HG03025 (cell line): ENCODE results near the gene SETBP1.
A peak's percentile ranks its signal among the peaks of the same experiment; 100 is the strongest.

Experiments
- ATAC-seq: cut with Tn5 transposase; IDR thresholded peaks from one replicate; pipeline ENCODE4 v1.9.1; 2021; ENCODE audit warnings: mild to moderate bottlenecking, moderate library complexity; ENCODE audit not compliant: unreplicated experiment, low FRiP score

Gene SETBP1

GRCh38 chr18:44679056-44679913 is 1.4 kb upstream of the SETBP1 start:
- ATAC-seq: peak; percentile 87

- no peak for ATAC-seq
Observed at GRCh38 chr18:44679914-44680272, 795 bp upstream of the SETBP1 start.

- ATAC-seq: no peak
Observed at GRCh38 chr18:44681076-44681970, 635 bp downstream of the SETBP1 start.

- ATAC-seq: no peak
Observed at GRCh38 chr18:44682201-44682870, 1.6 kb downstream of the SETBP1 start.

- no peak for ATAC-seq
Observed at GRCh38 chr18:44682871-44683221, 2.2 kb downstream of the SETBP1 start.

GRCh38 chr18:44683556-44683955 is 2.9 kb downstream of the SETBP1 start:
- no peak for ATAC-seq

- ATAC-seq: no peak
Observed at GRCh38 chr18:44685296-44685695, 4.6 kb downstream of the SETBP1 start.

GRCh38 chr18:44686156-44686555 is 5.5 kb downstream of the SETBP1 start:
- no peak for ATAC-seq

GRCh38 chr18:44687421-44687820 is 6.7 kb downstream of the SETBP1 start:
- ATAC-seq: no peak

- no peak for ATAC-seq
Observed at GRCh38 chr18:44689736-44690135, 9.0 kb downstream of the SETBP1 start.

- no peak for ATAC-seq
Observed at GRCh38 chr18:44691148-44691925, 10.6 kb downstream of the SETBP1 start.

- no peak for ATAC-seq
Observed at GRCh38 chr18:44693030-44693784, 12.5 kb downstream of the SETBP1 start.

- no peak for ATAC-seq
Observed at GRCh38 chr18:44695503-44695902, 14.8 kb downstream of the SETBP1 start.

GRCh38 chr18:44696892-44697291 is 16.2 kb downstream of the SETBP1 start:
- no peak for ATAC-seq

GRCh38 chr18:44697315-44697714 is 16.6 kb downstream of the SETBP1 start:
- ATAC-seq: no peak

GRCh38 chr18:44698518-44698917 is 17.8 kb downstream of the SETBP1 start:
- ATAC-seq: no peak

GRCh38 chr18:44699572-44700261 is 19.0 kb downstream of the SETBP1 start:
- ATAC-seq: no peak

- ATAC-seq: no peak
Observed at GRCh38 chr18:44700652-44701051, 20.0 kb downstream of the SETBP1 start.

- no peak for ATAC-seq
Observed at GRCh38 chr18:44701227-44701626, 20.5 kb downstream of the SETBP1 start.
